Right lobe of liver (tissue), 4 donors: ENCODE data around the gene MARVELD3.
"Not testable (repeated sequence)": the region's sequence is repeated elsewhere in the genome, so short reads cannot be mapped to it uniquely, and the experiment has no call there.

Experiments used
- CTCF ChIP-seq, 4 donors: fragments of 200-600 bp in 3 of 4; fragments of 450-650 bp in 1 of 4; IDR thresholded peaks; one replicate each; pipeline versions ENCODE4 v1.5.1 to v1.8.0; 2016 to 2022; ENCODE audit warnings: antibody characterized with exemption in 4 of 4, mild to moderate bottlenecking in 2 of 4
- POLR2A ChIP-seq: fragments of 450-650 bp; IDR thresholded peaks from one replicate; pipeline ENCODE4 v1.6.1; 2017; ENCODE audit warnings: antibody characterized with exemption, mild to moderate bottlenecking
- donor health status: DM: no; HTN: no; CAD: no.
- donor health status: DM: no; HTN: no; CAD: no.
- donor health status: DM: no; HTN: yes; CAD: no.

GRCh38 chr16:71582553-71582848 is 43.5 kb upstream of the MARVELD3 start:
- TF ChIP-seq CTCF (IDR thresholded peaks at IDR 0.05); POLR2A: not testable (repeated sequence)
